Measurements from ENCODE around the gene ETFRF1. TPM values are rescaled to one million over a fixed set of nuclear protein-coding genes. Genes with fewer than 3 reads are reported as not detected.

The ETFRF1 gene
- total and polyA plus RNA-seq, 2 of the 8 experiments (the other 6 are each of a cell fraction or from before 2014, with no cell fraction given) = 4.3 to 7.7 TPM

- Histone ChIP-seq H3K4me3 (ENCODE audit: extremely low read depth in 1 of 4, insufficient read depth in 2 of 4, low read depth in 3 of 4, low read length in 4 of 4) (no peak overlapping the region), H2BK5ac (ENCODE audit: low read depth, low read length) (no peak overlapping the region), H2BK20ac (ENCODE audit: low read length) (no peak overlapping the region), H3K23ac (ENCODE audit: insufficient read length) (no peak overlapping the region), H3K23me2 (ENCODE audit: low read depth, low read length) (peaks cover 5% of the 10 kb centered on the region; the same call in 1 of the 2 replicates), H3K4me1 (replicated peaks in 1 of 4; ENCODE audit: control insufficient read depth in 3 of 4, insufficient read depth in 4 of 4, low read length in 3 of 4) (peaks cover 0 to 5% (median 3%) of the 10 kb centered on the region in 4 experiments; a peak in 4 of 7 replicates), H2AFZ (ENCODE audit: low read length) (no peak overlapping the region), H3K4me2 (ENCODE audit: insufficient read depth in 1 of 2, low read depth in 2 of 2, low read length in 2 of 2) (no peak overlapping the region; a peak in 1 of 4 replicates), H4K8ac (ENCODE audit: extremely low read depth, insufficient read depth, low read length) (no peak overlapping the region), H2BK15ac (ENCODE audit: low read length) (no peak overlapping the region), H3K27ac (ENCODE audit: low read depth, low read length) (no peak overlapping the region), H3K36me3 (ENCODE audit: control insufficient read depth in 2 of 4, insufficient read depth in 4 of 4, low read length in 3 of 4) (peaks cover 0 to 17% (median 0%) of the 10 kb centered on the region in 4 experiments; a peak in 4 of 8 replicates), H2BK12ac (ENCODE audit: low read depth, low read length) (no peak overlapping the region), H3K9ac (replicated peaks in 1 of 4; ENCODE audit: extremely low read depth in 1 of 4, low read depth in 3 of 4, low read length in 3 of 4) (no peak overlapping the region), H2AK5ac (ENCODE audit: low read depth, low read length) (no peak overlapping the region), H3K14ac (ENCODE audit: insufficient read length) (no peak overlapping the region), H3K18ac (ENCODE audit: extremely low read depth, low read length) (no peak overlapping the region), H3K4ac (replicated peaks; ENCODE audit: insufficient read length, low read depth, low read length) (no peak overlapping the region), H3K27me3 (replicated peaks in 1 of 4; ENCODE audit: control insufficient read depth in 3 of 4, extremely low read depth in 1 of 4, insufficient read depth in 3 of 4, low read length in 3 of 4) (no peaks in the 10 kb centered on the region), H3K79me1 (ENCODE audit: low read depth, low read length) (no peaks in the 10 kb centered on the region; the same call in 1 of the 2 replicates), H4K5ac (ENCODE audit: insufficient read length, low read depth, low read length) (no peak overlapping the region), H4K91ac (replicated peaks; ENCODE audit: insufficient read length, low read length) (no peak overlapping the region), H3K79me2 (ENCODE audit: control insufficient read depth in 1 of 2, insufficient read depth in 2 of 2, low read length in 2 of 2) (peaks cover 10 to 62% of the 10 kb centered on the region in 2 experiments), H3K9me3 (ENCODE audit: insufficient read depth in 2 of 2, low read depth in 1 of 2, low read length in 1 of 2) (no peaks in the 10 kb centered on the region), H4K20me1 (replicated peaks in 1 of 2; ENCODE audit: control insufficient read depth in 1 of 2, insufficient read depth in 2 of 2, low read length in 2 of 2) (peaks cover 5 to 9% of the 10 kb centered on the region in 2 experiments), H3K56ac (replicated peaks; ENCODE audit: insufficient read length, low read depth, low read length) (no peak overlapping the region), H2BK120ac (replicated peaks; ENCODE audit: low read depth, low read length) (no peak overlapping the region)
- TF ChIP-seq ATF2 (IDR thresholded peaks at IDR 0.05; ENCODE audit: low read length) = no peak
- peak; percentile 90 for TF ChIP-seq MAFK (IDR thresholded peaks at IDR 0.05; ENCODE audit: low read depth, low read length)
- WGBS, 2 experiments (ENCODE audit: extremely low coverage in 1 of 2, insufficient coverage in 1 of 2, insufficient read length in 1 of 2, insufficient replicate concordance in 2 of 2, low coverage in 1 of 2, low lambda C conversion rate in 2 of 2, missing lambda C conversion rate in 1 of 2) = 88% methylated on average over 1 of the region's 1 CpG; no CpG with 5 or more reads in 1 of the 2 experiments
- FAIRE-seq = no peak
- POLR2A ChIA-PET (ENCODE audit: partially characterized antibody) = interaction anchor here (0.7 to 2.2 kb wide), 5 partner anchors 10 to 147 kb away, joined by 3 to 7 read pairs (median 4); no protein-coding TSS in a partner anchor
- CTCF ChIA-PET (ENCODE audit: partially characterized antibody) = interaction anchor here (0.6 to 1.4 kb wide), 4 partner anchors 12 to 477 kb away, joined by 3 to 5 read pairs (median 4); no protein-coding TSS in a partner anchor
- no peak for DNase-seq (ENCODE audit: low read depth in 1 of 2, low spot score in 2 of 2)
Measured at GRCh38 chr12:25248732-25249131, 53.7 kb downstream of the ETFRF1 start.

Data from H1 (cell line).